ENCODE results near the gene PDLIM1.

PDLIM1 gene

GRCh38 chr10:95196046-95196445, 94.8 kb downstream of the PDLIM1 start:
- no peak for DNase-seq

- DNase-seq: no peak
Observed at GRCh38 chr10:95193944-95194343, 96.9 kb downstream of the PDLIM1 start, which contains the start of gene ACSM6. Gene ACSM6, plus strand, starts transcription at chr10:95194238. Its CDS starts 248 bp downstream, at chr10:95194486.

- DNase-seq: no peak
Observed at GRCh38 chr10:95188593-95188992, 102.2 kb downstream of the PDLIM1 start.

- DNase-seq: no peak
Observed at GRCh38 chr10:95187617-95188016, 103.2 kb downstream of the PDLIM1 start.

All from inflammatory macrophage treated with lipopolysaccharide for 1 hour (primary cell).